NOMO-1 treated with DMSO at 0.1 percent for 48 hours (cell line): ENCODE measurements around the gene MNDA.
"Not testable (repeated sequence)": the region's sequence is repeated elsewhere in the genome, so short reads cannot be mapped to it uniquely, and the experiment has no call there.

Experiments
- DNase-seq: peaks from one replicate; lab custom pipeline; 2025; ENCODE audit not compliant: unreplicated experiment; lab: John Stamatoyannopoulos, UW

Gene MNDA

GRCh38 chr1:158838660-158839059 lies 7.5 kb downstream of the MNDA start:
- no peak for DNase-seq

GRCh38 chr1:158839566-158839965 lies 8.4 kb downstream of the MNDA start:
- no peak for DNase-seq

GRCh38 chr1:158840236-158840635 lies 9.1 kb downstream of the MNDA start:
- DNase-seq, result no peak

- DNase-seq, result no peak
Measured at GRCh38 chr1:158864595-158864994, 33.4 kb downstream of the MNDA start.

GRCh38 chr1:158870438-158870837 lies 39.3 kb downstream of the MNDA start:
- not testable (repeated sequence) for DNase-seq

GRCh38 chr1:158873141-158873540 lies 42.0 kb downstream of the MNDA start:
- DNase-seq, result no peak

GRCh38 chr1:158893654-158894053 lies 62.5 kb downstream of the MNDA start:
- DNase-seq, result no peak

GRCh38 chr1:158898722-158899121 lies 67.6 kb downstream of the MNDA start:
- no peak for DNase-seq
